Osteoblast (primary cell): ENCODE results near the gene CARD10. TPM values are rescaled to one million over a fixed set of nuclear protein-coding genes. Genes with fewer than 3 reads are reported as not detected.

Experiments
- DNase-seq: peaks from one replicate; pipeline ENCODE4 v3.0.0; 2011; ENCODE audit warnings: low spot score, mixed read lengths; ENCODE audit not compliant: insufficient read length; ENCODE audit errors: missing footprints
- H2AFZ ChIP-seq: 2 replicates; pipeline ENCODE4 v1.6.0; 2011; ENCODE audit warnings: mild to moderate bottlenecking, low read length
- H3K27ac ChIP-seq: 2 replicates; pipeline ENCODE4 v1.5.1; 2011; ENCODE audit warnings: mild to moderate bottlenecking, low read depth, low read length, moderate library complexity
- H3K27me3 ChIP-seq: 2 replicates; pipeline ENCODE4 v1.6.0; 2012; ENCODE audit warnings: mild to moderate bottlenecking, control low read depth, inconsistent platforms, low read length, moderate library complexity; ENCODE audit not compliant: insufficient read depth
- H3K36me3 ChIP-seq: 2 replicates; pipeline ENCODE4 v1.5.1; 2011; ENCODE audit warnings: mild to moderate bottlenecking, low read length, control low read depth, moderate library complexity; ENCODE audit not compliant: insufficient read depth
- H3K4me1 ChIP-seq: 2 replicates; pipeline ENCODE4 v1.5.1; 2011; ENCODE audit warnings: mild to moderate bottlenecking, low read length, control low read depth, moderate library complexity; ENCODE audit not compliant: insufficient read depth
- H3K4me2 ChIP-seq: 2 replicates; pipeline ENCODE4 v1.6.0; 2011; ENCODE audit warnings: mild to moderate bottlenecking, low read length; ENCODE audit not compliant: insufficient read depth
- H3K4me3 ChIP-seq: fragments of 200-600 bp; sonication (generic); 3 replicates; pipeline ENCODE4 v1.5.1; 2012; ENCODE audit warnings: mild to moderate bottlenecking, low read length, inconsistent platforms; ENCODE audit not compliant: insufficient read depth
- H3K79me2 ChIP-seq: 2 replicates; pipeline ENCODE4 v1.6.0; 2012; ENCODE audit warnings: mild to moderate bottlenecking, low read length, control low read depth, inconsistent platforms; ENCODE audit not compliant: insufficient read depth
- H3K9me3 ChIP-seq: 2 replicates; pipeline ENCODE4 v1.5.1; 2011; ENCODE audit warnings: low read depth, low read length, control low read depth
- H4K20me1 ChIP-seq: 2 replicates; pipeline ENCODE4 v1.6.0; 2012; ENCODE audit warnings: mild to moderate bottlenecking, low read length, control low read depth; ENCODE audit not compliant: insufficient read depth
- CTCF ChIP-seq: IDR thresholded peaks from 2 replicates; pipeline ENCODE4 v1.5.1; 2011; ENCODE audit warnings: mild to moderate bottlenecking, low read depth, low read length, moderate library complexity; ENCODE audit errors: extremely low read depth
- total RNA-seq: library from RNA; depleted of rRNA; stranded (reverse); fragments of >200 nt; gene quantifications from 2 replicates; pipeline ENCODE4 v1.2.3, GENCODE V29; 2012

The CARD10 gene
- total RNA-seq, 1 donor, result 11.9 TPM

GRCh38 chr22:37498289-37498909, 20.8 kb downstream of the CARD10 start:
- Histone ChIP-seq H4K20me1 (peaks cover 6% of the 10 kb centered on the region), H2AFZ (no peak overlapping the region), H3K27me3 (no peaks in the 10 kb centered on the region), H3K4me2 (no peak overlapping the region), H3K27ac (no peak overlapping the region), H3K9me3 (no peaks in the 10 kb centered on the region), H3K79me2 (no peaks in the 10 kb centered on the region), H3K36me3 (peaks cover 32% of the 10 kb centered on the region), H3K4me1 (peaks cover 28% of the 10 kb centered on the region), H3K4me3 (no peak overlapping the region)
- peak; percentile 22 for TF ChIP-seq CTCF
- DNase-seq, result no peak

- Histone ChIP-seq H2AFZ (peak overlapping the region; percentile 67), H3K27me3 (no peaks in the 10 kb centered on the region)
- no peak for TF ChIP-seq CTCF
Observed at GRCh38 chr22:37497062-37497599, 22.1 kb downstream of the CARD10 start.

GRCh38 chr22:37496651-37497050, 22.6 kb downstream of the CARD10 start:
- no peak overlapping the region for H2AFZ ChIP-seq
- TF ChIP-seq CTCF, result no peak
- no peak overlapping the region for H3K4me3 ChIP-seq
- H3K36me3 ChIP-seq, result peaks cover 26% of the 10 kb centered on the region
- peaks cover 23% of the 10 kb centered on the region for H3K4me1 ChIP-seq
- no peaks in the 10 kb centered on the region for H3K9me3 ChIP-seq
- peak; percentile 96 for DNase-seq
- peak overlapping the region; percentile 80 for H3K27ac ChIP-seq
- no peaks in the 10 kb centered on the region for H3K27me3 ChIP-seq
- H3K79me2 ChIP-seq, result no peaks in the 10 kb centered on the region
- H3K4me2 ChIP-seq, result peak overlapping the region; percentile 54
- H4K20me1 ChIP-seq, result no peaks in the 10 kb centered on the region

More at GRCh38 chr22:37497062-37497599, 22.1 kb downstream of the CARD10 start:
- peak overlapping the region; percentile 54 for H3K4me2 ChIP-seq
- peak overlapping the region; percentile 80 for H3K27ac ChIP-seq
- peak; percentile 99 for DNase-seq
- H3K79me2 ChIP-seq, result no peaks in the 10 kb centered on the region
- H3K36me3 ChIP-seq, result peaks cover 26% of the 10 kb centered on the region
- H3K4me1 ChIP-seq, result peaks cover 28% of the 10 kb centered on the region
- H3K9me3 ChIP-seq, result no peaks in the 10 kb centered on the region
- no peak overlapping the region for H3K4me3 ChIP-seq
- H4K20me1 ChIP-seq, result peaks cover under 1% of the 10 kb centered on the region

GRCh38 chr22:37493979-37494378, 25.2 kb downstream of the CARD10 start:
- Histone ChIP-seq H3K9me3 (no peaks in the 10 kb centered on the region), H3K79me2 (no peaks in the 10 kb centered on the region), H3K4me3 (no peak overlapping the region), H3K4me2 (no peak overlapping the region), H3K36me3 (peaks cover 22% of the 10 kb centered on the region), H2AFZ (no peak overlapping the region), H4K20me1 (no peaks in the 10 kb centered on the region), H3K27ac (no peak overlapping the region), H3K27me3 (no peaks in the 10 kb centered on the region), H3K4me1 (peaks cover 16% of the 10 kb centered on the region)
- DNase-seq, result no peak
- TF ChIP-seq CTCF, result no peak
